Thyroid gland (tissue), 4 donors: ENCODE measurements around the gene C16orf82.

Source experiments
- POLR2A ChIP-seq, 2 donors: fragments of 450-650 bp; IDR thresholded peaks; one replicate each; pipeline ENCODE4 v1.6.1; 2017; ENCODE audit warnings: antibody characterized with exemption in 2 of 2, mild to moderate bottlenecking in 2 of 2, moderate library complexity in 1 of 2
- TF ChIP-seq, protein P1 (sequence below), 6 experiments: fragments of 200-600 bp in 3 of 6; fragments of 450-650 bp in 3 of 6; sonication (generic) in 3 of 6; IDR thresholded peaks; one replicate each; pipeline ENCODE4 v1.5.1; 2016 to 2019; ENCODE audit warnings: antibody characterized with exemption in 6 of 6, mild to moderate bottlenecking in 2 of 6, inconsistent platforms in 1 of 6, moderate library complexity in 1 of 6

- no peak for TF ChIP-seq POLR2A (IDR thresholded peaks at IDR 0.05)
- TF ChIP-seq, protein P1, sequence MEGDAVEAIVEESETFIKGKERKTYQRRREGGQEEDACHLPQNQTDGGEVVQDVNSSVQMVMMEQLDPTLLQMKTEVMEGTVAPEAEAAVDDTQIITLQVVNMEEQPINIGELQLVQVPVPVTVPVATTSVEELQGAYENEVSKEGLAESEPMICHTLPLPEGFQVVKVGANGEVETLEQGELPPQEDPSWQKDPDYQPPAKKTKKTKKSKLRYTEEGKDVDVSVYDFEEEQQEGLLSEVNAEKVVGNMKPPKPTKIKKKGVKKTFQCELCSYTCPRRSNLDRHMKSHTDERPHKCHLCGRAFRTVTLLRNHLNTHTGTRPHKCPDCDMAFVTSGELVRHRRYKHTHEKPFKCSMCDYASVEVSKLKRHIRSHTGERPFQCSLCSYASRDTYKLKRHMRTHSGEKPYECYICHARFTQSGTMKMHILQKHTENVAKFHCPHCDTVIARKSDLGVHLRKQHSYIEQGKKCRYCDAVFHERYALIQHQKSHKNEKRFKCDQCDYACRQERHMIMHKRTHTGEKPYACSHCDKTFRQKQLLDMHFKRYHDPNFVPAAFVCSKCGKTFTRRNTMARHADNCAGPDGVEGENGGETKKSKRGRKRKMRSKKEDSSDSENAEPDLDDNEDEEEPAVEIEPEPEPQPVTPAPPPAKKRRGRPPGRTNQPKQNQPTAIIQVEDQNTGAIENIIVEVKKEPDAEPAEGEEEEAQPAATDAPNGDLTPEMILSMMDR (IDR thresholded peaks at IDR 0.05): no peak
These were observed 46.7 kb upstream of the C16orf82 start for GRCh38 chr16:27020031-27020430.
